Neural progenitor cell (in vitro differentiated cells): ENCODE measurements around the gene PRG3.

ENCODE experiments used
- CTCF ChIP-seq: fragments of 200-600 bp; sonication (generic); IDR thresholded peaks from 2 replicates; pipeline ENCODE4 v1.5.1; 2017; ENCODE audit warnings: antibody characterized with exemption, mild to moderate bottlenecking
- EZH2 ChIP-seq: fragments of 200-600 bp; sonication (generic); IDR thresholded peaks from 2 replicates; pipeline ENCODE4 v1.6.1; 2017; ENCODE audit warnings: antibody characterized with exemption, mild to moderate bottlenecking, moderate library complexity
- EZH2phosphoT487 ChIP-seq: fragments of 200-600 bp; sonication (generic); IDR thresholded peaks from 2 replicates; pipeline ENCODE4 v1.6.1; 2017; ENCODE audit warnings: antibody characterized with exemption

GRCh38 chr11:57402188-57403002 lies 21.4 kb upstream of the PRG3 start:
- TF ChIP-seq CTCF (no peak), EZH2 (no peak), EZH2phosphoT487 (no peak)
